A673 (cell line): Measurements from ENCODE around the gene PLEKHH1.

ENCODE experiments used
- CTCF ChIP-seq: fragments of 300-800, 200-600 bp; sonication (generic); conservative IDR thresholded peaks from 2 replicates; pipeline ENCODE4 v1.5.1; 2017; ENCODE audit warnings: low read depth, mild to moderate bottlenecking, antibody characterized with exemption, low read length, moderate library complexity, mixed read lengths
- EZH2 ChIP-seq: fragments of 200-600 bp; sonication (generic); IDR thresholded peaks from 2 replicates; pipeline ENCODE4 v1.6.1; 2017; ENCODE audit warnings: borderline replicate concordance, low read depth, mild to moderate bottlenecking, mixed read lengths, antibody characterized with exemption, low read length; ENCODE audit not compliant: poor library complexity, severe bottlenecking

GRCh38 chr14:67569651-67570290 lies 36.7 kb downstream of the PLEKHH1 start:
- TF ChIP-seq CTCF (no peak), EZH2 (no peak)
